Lower leg skin (tissue), 4 donors: ENCODE results near the gene SLC15A2. TPM values are rescaled to one million over a fixed set of nuclear protein-coding genes. Genes with fewer than 3 reads are reported as not detected.

Source experiments
- DNase-seq, 2 donors: peaks; one replicate each; pipeline ENCODE4 v3.0.0-alpha.2; 2019; ENCODE audit warnings: low spot score in 2 of 2
- H3K4me3 ChIP-seq: fragments of 200-600 bp; sonication (generic); 2 replicates; pipeline ENCODE4 v1.5.1; 2017; ENCODE audit warnings: mild to moderate bottlenecking, low read depth; ENCODE audit not compliant: poor library complexity, severe bottlenecking
- POLR2A ChIP-seq, 2 donors: fragments of 450-650 bp; IDR thresholded peaks; one replicate each; pipeline ENCODE4 v1.6.1; 2016 to 2017; ENCODE audit warnings: antibody characterized with exemption in 2 of 2, mild to moderate bottlenecking in 1 of 2, moderate library complexity in 1 of 2
- WGBS, 2 donors: methylation state at CpG; one replicate each; pipeline ENCODE4 v1.1.5; 2018; 5-methylcytosine and 5-hydroxymethylcytosine counted together
- intact Hi-C: fragments of 100-400 bp; cut with DNase I; formaldehyde crosslinking; loops from one replicate; pipeline ENCODE4 v1.15.0; 2023; ENCODE audit warnings: low total_unique reads
- total RNA-seq, 4 donors: library from RNA; depleted of rRNA; stranded (reverse); fragments of >200 nt; gene quantifications; one replicate each; pipeline ENCODE4 v1.1.0, GENCODE V29; 2016
- TF ChIP-seq, protein P1 (sequence below), 3 donors: fragments of 450-650 bp; IDR thresholded peaks; one replicate each; pipeline ENCODE4 v1.5.1; 2016; ENCODE audit warnings: antibody characterized with exemption in 3 of 3, mild to moderate bottlenecking in 3 of 3, moderate library complexity in 2 of 3

Gene SLC15A2
- total RNA-seq, 4 donors from 2014 or later: 0.42 to 2.9 (median 1.5) TPM

DNA sequence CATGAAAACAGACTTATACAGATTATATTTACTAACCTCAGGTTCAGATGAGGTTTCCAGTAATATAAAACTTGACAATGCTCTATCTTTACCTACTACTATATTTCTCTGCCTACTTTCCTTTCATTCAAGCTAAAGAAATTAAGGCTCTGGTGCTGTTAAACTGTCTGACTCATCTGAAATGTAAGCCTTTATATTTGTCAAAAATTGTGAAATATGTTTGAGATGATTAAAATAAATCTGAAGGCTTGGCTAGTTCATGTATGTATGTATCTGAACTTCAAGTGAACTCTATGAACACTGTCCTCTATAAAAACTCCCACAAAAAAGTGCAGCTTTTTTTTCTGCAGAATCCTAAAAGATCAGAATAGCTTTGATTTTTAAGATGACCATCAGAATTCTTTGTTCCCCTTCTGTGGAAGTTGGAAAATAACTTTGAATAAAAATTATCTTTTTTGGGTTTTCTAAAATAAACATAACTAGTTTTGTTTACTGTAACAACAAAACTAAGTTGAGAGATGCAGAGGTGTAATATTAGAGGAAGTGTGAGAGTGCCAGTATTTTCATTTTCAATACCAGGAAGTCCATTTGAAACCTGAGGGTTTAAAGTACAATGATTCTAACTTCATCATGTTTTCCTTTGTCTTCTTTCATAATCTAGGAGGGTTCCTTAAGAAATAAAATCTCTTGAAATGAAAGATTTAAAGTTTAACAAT lies 85.7 kb downstream of the SLC15A2 start:
- TF ChIP-seq, protein P1, sequence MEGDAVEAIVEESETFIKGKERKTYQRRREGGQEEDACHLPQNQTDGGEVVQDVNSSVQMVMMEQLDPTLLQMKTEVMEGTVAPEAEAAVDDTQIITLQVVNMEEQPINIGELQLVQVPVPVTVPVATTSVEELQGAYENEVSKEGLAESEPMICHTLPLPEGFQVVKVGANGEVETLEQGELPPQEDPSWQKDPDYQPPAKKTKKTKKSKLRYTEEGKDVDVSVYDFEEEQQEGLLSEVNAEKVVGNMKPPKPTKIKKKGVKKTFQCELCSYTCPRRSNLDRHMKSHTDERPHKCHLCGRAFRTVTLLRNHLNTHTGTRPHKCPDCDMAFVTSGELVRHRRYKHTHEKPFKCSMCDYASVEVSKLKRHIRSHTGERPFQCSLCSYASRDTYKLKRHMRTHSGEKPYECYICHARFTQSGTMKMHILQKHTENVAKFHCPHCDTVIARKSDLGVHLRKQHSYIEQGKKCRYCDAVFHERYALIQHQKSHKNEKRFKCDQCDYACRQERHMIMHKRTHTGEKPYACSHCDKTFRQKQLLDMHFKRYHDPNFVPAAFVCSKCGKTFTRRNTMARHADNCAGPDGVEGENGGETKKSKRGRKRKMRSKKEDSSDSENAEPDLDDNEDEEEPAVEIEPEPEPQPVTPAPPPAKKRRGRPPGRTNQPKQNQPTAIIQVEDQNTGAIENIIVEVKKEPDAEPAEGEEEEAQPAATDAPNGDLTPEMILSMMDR (IDR thresholded peaks at IDR 0.05): no peak
- no peak for TF ChIP-seq POLR2A (IDR thresholded peaks at IDR 0.05)
- no peak overlapping the region for H3K4me3 ChIP-seq
- DNase-seq: no peak
- intact Hi-C loops: no loop called here

DNA sequence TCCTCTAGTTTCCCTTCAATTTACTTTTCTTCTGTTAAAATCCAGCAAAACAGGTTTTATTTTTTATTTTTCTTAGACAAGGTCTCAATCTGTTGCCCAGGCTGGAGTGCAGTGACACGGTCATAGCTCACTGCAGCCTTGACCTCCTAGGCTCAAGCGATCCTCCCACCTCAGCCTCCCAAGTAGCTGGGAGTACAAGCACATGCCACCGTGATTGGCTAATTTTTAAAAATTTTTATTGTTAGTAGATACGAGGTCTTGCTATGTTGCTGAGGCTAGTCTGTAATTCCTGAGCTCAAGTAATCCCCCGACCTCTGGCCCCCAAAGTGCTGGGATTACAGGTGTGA lies 86.2 kb downstream of the SLC15A2 start:
- WGBS, 2 donors: 84% methylated on average over 5 of the region's 5 CpGs
- DNase-seq: no peak
- H3K4me3 ChIP-seq: no peak overlapping the region
- intact Hi-C loops: no loop called here
- TF ChIP-seq POLR2A (IDR thresholded peaks at IDR 0.05): no peak
- TF ChIP-seq, protein P1 (IDR thresholded peaks at IDR 0.05): no peak

DNA sequence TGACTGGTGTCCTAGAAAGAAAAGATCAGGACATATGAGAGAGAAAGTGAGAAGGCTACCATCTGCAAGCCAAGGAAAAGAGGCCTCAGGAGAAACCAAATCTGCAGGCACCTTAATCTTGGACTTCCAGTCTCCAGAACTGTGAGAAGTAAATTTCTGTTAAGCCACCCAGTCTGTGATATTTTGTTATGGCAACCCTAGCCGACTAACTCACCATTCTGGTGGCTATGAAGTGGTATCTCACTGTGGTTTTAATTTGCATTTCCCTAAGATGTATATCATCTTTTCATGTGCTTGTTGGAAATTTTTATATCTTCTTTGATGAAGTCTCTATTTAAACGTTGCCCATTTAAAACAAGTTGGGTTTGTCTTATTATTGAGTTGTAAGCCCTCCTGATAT lies 87.3 kb downstream of the SLC15A2 start:
- TF ChIP-seq, protein P1 (IDR thresholded peaks at IDR 0.05): no peak
- TF ChIP-seq POLR2A (IDR thresholded peaks at IDR 0.05): no peak
- no peak overlapping the region for H3K4me3 ChIP-seq
- no peak for DNase-seq
- intact Hi-C loops: no loop called here
- 63 to 71% methylated on average over 2 of the region's 2 CpGs for WGBS, 2 donors

DNA sequence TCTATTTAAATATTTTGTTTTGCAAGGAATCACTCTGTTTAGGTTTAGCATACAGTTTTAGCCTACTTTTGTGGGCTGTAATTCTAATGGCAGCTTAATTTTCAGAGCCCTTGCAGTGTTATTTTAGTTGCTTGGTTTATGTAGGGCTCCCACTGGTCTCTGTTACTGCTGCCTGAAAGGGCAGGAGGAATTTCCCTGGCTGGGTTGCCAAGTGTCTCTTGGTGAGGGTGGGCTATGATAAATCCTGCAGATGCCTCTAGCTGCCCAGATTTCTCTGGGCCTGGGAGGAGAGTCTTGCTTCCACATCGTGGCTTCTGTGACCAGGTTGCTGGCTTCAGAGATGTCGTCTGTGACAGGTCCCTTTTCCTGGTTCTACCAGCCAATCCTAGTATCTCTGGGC lies 91.6 kb downstream of the SLC15A2 start:
- TF ChIP-seq, protein P1 (IDR thresholded peaks at IDR 0.05): no peak
- TF ChIP-seq POLR2A (IDR thresholded peaks at IDR 0.05): no peak
- intact Hi-C loops: no loop called here
- H3K4me3 ChIP-seq: no peak overlapping the region
- DNase-seq: no peak
- 73 to 74% methylated on average over 2 of the region's 2 CpGs for WGBS, 2 donors

DNA sequence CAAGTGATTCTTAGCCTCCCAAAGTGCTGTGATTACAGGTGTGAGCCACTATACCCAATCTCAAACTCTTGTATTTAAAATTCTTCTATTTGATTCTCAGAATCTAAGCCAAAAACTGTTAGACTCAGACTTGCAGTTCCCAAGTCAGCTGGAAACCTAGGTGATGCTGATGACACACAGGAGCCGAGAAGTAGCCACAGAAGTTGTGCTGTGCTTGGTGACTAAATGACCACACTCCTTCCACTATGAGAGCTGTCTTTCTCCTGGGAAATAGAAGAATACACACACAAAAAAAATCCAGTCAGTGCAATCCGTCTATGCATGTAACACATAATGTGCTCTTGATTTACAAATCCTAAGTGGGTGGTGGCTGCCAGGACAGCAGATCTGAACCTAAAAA lies 93.9 kb downstream of the SLC15A2 start:
- TF ChIP-seq, protein P1 (IDR thresholded peaks at IDR 0.05): no peak
- no peak for TF ChIP-seq POLR2A (IDR thresholded peaks at IDR 0.05)
- H3K4me3 ChIP-seq: no peak overlapping the region
- 70 to 78% methylated on average over 2 of the region's 2 CpGs for WGBS, 2 donors
- intact Hi-C loops: no loop called here
- DNase-seq: no peak

DNA sequence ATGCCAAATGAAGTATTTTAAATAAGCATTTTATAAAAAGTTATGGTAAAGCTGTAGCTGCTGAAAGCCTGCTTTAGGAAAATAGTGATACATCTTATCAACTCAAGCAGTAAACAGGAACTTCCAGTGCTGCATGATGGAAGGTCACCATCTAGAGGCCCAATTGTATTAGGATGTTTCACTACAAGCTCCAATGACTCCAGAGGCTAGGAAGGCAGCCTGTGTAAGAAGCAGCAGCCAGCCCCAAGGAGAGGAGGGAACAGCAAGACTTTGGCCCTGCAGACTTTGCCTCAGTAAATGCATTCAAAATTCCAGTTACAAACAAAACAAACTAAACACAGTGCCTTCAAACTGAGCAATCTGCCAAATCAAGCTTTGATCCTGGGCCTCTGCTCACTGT lies 95.7 kb downstream of the SLC15A2 start:
- no peak for TF ChIP-seq POLR2A (IDR thresholded peaks at IDR 0.05)
- TF ChIP-seq, protein P1 (IDR thresholded peaks at IDR 0.05): no peak
- no peak for DNase-seq
- no peak overlapping the region for H3K4me3 ChIP-seq
- intact Hi-C loops: no loop called here
